HEK293 (cell line): ENCODE measurements around the gene LECT2.
A peak's percentile ranks its signal among the peaks of the same experiment; 100 is the strongest.

Experiments used
- CTCF ChIA-PET: fragments of 350-600 bp; formaldehyde crosslinking; extraction: SDS; loops from one replicate; lab custom pipeline; 2021; ENCODE audit warnings: antibody characterized with exemption; lab: Yijun Ruan, JAX
- POLR2A ChIA-PET: fragments of 300-600 bp; formaldehyde crosslinking; extraction: SDS; loops from one replicate; lab custom pipeline; 2020; ENCODE audit warnings: antibody characterized with exemption, inconsistent platforms; lab: Yijun Ruan, JAX
- H3K27ac ChIP-seq: fragments of 200-500 bp; sonication (Bioruptor generic); 2 replicates; pipeline ENCODE4 v1.5.1; 2014; ENCODE audit warnings: low read depth, low read length, control low read depth, inconsistent platforms; ENCODE audit errors: extremely low read depth
- H3K36me3 ChIP-seq, 2 experiments: fragments of 200-500 bp in 1 of 2; sonication (Bioruptor generic) in 1 of 2; 1 replicate in 1 of 2; 2 replicates in 1 of 2; pipeline ENCODE4 v1.5.1; 2014 to 2017; ENCODE audit warnings: inconsistent platforms in 2 of 2, low read length in 2 of 2; ENCODE audit not compliant: control insufficient read depth in 2 of 2, insufficient read depth in 1 of 2
- H3K4me1 ChIP-seq: fragments of 200-500 bp; sonication (Bioruptor generic); 2 replicates; pipeline ENCODE4 v1.5.1; 2014; ENCODE audit warnings: mild to moderate bottlenecking, low read length, inconsistent platforms; ENCODE audit not compliant: control insufficient read depth, insufficient read depth
- H3K4me3 ChIP-seq: 2 replicates; pipeline ENCODE4 v1.5.1; 2011; ENCODE audit warnings: low read depth, mild to moderate bottlenecking, control low read depth, low read length, moderate library complexity
- H3K9me3 ChIP-seq: fragments of 200-500 bp; sonication (Bioruptor generic); 2 replicates; pipeline ENCODE4 v1.5.1; 2014; ENCODE audit warnings: low read depth, low read length, inconsistent platforms; ENCODE audit not compliant: control insufficient read depth, insufficient read depth
- AEBP2 ChIP-seq: fragments of 450-650 bp; formaldehyde crosslinking; IDR thresholded peaks from 2 replicates; pipeline ENCODE4 v1.5.1; 2016; ENCODE audit warnings: missing biosample characterization, missing genetic modification characterization, borderline replicate concordance
- GLIS1 ChIP-seq: fragments of 450-650 bp; formaldehyde crosslinking; IDR thresholded peaks from 2 replicates; pipeline ENCODE4 v1.5.1; 2016; ENCODE audit warnings: missing biosample characterization, missing genetic modification characterization
- KLF8 ChIP-seq: fragments of 450-650 bp; formaldehyde crosslinking; IDR thresholded peaks from 2 replicates; pipeline ENCODE4 v1.5.1; 2016; ENCODE audit warnings: missing biosample characterization, missing genetic modification characterization
- MZF1 ChIP-seq: fragments of 450-650 bp; formaldehyde crosslinking; IDR thresholded peaks from 2 replicates; pipeline ENCODE4 v1.5.1; 2017; ENCODE audit warnings: missing biosample characterization, missing genetic modification characterization, borderline replicate concordance
- PRDM6 ChIP-seq: fragments of 450-650 bp; formaldehyde crosslinking; IDR thresholded peaks from 2 replicates; pipeline ENCODE4 v1.5.1; 2017; ENCODE audit warnings: missing biosample characterization, missing genetic modification characterization
- REST ChIP-seq: fragments of 450-650 bp; formaldehyde crosslinking; IDR thresholded peaks from 2 replicates; pipeline ENCODE4 v1.5.1; 2016; ENCODE audit warnings: missing biosample characterization, missing genetic modification characterization
- SP2 ChIP-seq: fragments of 450-650 bp; formaldehyde crosslinking; IDR thresholded peaks from 2 replicates; pipeline ENCODE4 v1.5.1; 2016; ENCODE audit warnings: missing biosample characterization, missing genetic modification characterization
- ZBTB20 ChIP-seq: fragments of 450-650 bp; formaldehyde crosslinking; IDR thresholded peaks from 2 replicates; pipeline ENCODE4 v1.5.1; 2016; ENCODE audit warnings: missing biosample characterization, missing genetic modification characterization
- ZBTB44 ChIP-seq: fragments of 450-650 bp; IDR thresholded peaks from 2 replicates; pipeline ENCODE4 v1.5.1; 2018; ENCODE audit warnings: missing biosample characterization, mild to moderate bottlenecking, missing genetic modification characterization
- ZFP3 ChIP-seq: fragments of 450-650 bp; formaldehyde crosslinking; IDR thresholded peaks from 2 replicates; pipeline ENCODE4 v1.5.1; 2016; ENCODE audit warnings: low read depth, missing biosample characterization, missing genetic modification characterization
- ZNF112 ChIP-seq: fragments of 450-650 bp; formaldehyde crosslinking; IDR thresholded peaks from 2 replicates; pipeline ENCODE4 v1.5.0; 2017; ENCODE audit warnings: missing biosample characterization, missing genetic modification characterization
- ZNF138 ChIP-seq: fragments of 450-650 bp; formaldehyde crosslinking; IDR thresholded peaks from 2 replicates; pipeline ENCODE4 v1.5.1; 2016; ENCODE audit warnings: missing biosample characterization, missing genetic modification characterization, borderline replicate concordance
- ZNF184 ChIP-seq: fragments of 450-650 bp; IDR thresholded peaks from 2 replicates; pipeline ENCODE4 v1.5.1; 2018; ENCODE audit warnings: missing biosample characterization, mild to moderate bottlenecking, missing genetic modification characterization
- ZNF266 ChIP-seq: fragments of 450-650 bp; formaldehyde crosslinking; IDR thresholded peaks from 2 replicates; pipeline ENCODE4 v1.5.1; 2016; ENCODE audit warnings: missing biosample characterization, missing genetic modification characterization, low read depth
- ZNF324 ChIP-seq: fragments of 450-650 bp; formaldehyde crosslinking; IDR thresholded peaks from 2 replicates; pipeline ENCODE4 v1.5.1; 2016; ENCODE audit warnings: missing biosample characterization, missing genetic modification characterization
- ZNF341 ChIP-seq: fragments of 450-650 bp; formaldehyde crosslinking; IDR thresholded peaks from 2 replicates; pipeline ENCODE4; 2016; ENCODE audit warnings: low read depth, missing biosample characterization, missing genetic modification characterization
- ZNF366 ChIP-seq: fragments of 450-650 bp; formaldehyde crosslinking; conservative IDR thresholded peaks from 2 replicates; pipeline ENCODE4 v1.5.1; 2016; ENCODE audit warnings: missing biosample characterization, missing genetic modification characterization
- ZNF513 ChIP-seq: fragments of 450-650 bp; IDR thresholded peaks from 2 replicates; pipeline ENCODE4 v1.5.1; 2018; ENCODE audit warnings: missing biosample characterization, missing genetic modification characterization
- ZNF544 ChIP-seq: fragments of 450-650 bp; formaldehyde crosslinking; IDR thresholded peaks from 2 replicates; pipeline ENCODE4 v1.5.0; 2017; ENCODE audit warnings: missing biosample characterization, missing genetic modification characterization
- ZNF549 ChIP-seq: fragments of 450-650 bp; IDR thresholded peaks from 2 replicates; pipeline ENCODE4 v1.5.1; 2018; ENCODE audit warnings: missing biosample characterization, missing genetic modification characterization, mild to moderate bottlenecking, inconsistent platforms, moderate library complexity
- ZNF561 ChIP-seq: fragments of 450-650 bp; IDR thresholded peaks from 2 replicates; pipeline ENCODE4 v1.5.1; 2018; ENCODE audit warnings: missing biosample characterization, missing genetic modification characterization, borderline replicate concordance
- ZNF610 ChIP-seq: fragments of 450-650 bp; formaldehyde crosslinking; IDR thresholded peaks from 2 replicates; pipeline ENCODE4 v1.5.1; 2016; ENCODE audit warnings: missing biosample characterization, missing genetic modification characterization, borderline replicate concordance
- ZNF664 ChIP-seq: fragments of 450-650 bp; formaldehyde crosslinking; IDR thresholded peaks from 2 replicates; pipeline ENCODE4 v1.5.1; 2016; ENCODE audit warnings: missing biosample characterization, missing genetic modification characterization
- ZNF76 ChIP-seq: fragments of 450-650 bp; formaldehyde crosslinking; IDR thresholded peaks from 2 replicates; pipeline ENCODE4; 2016; ENCODE audit warnings: low read depth, missing biosample characterization, missing genetic modification characterization, borderline replicate concordance

LECT2 gene

GRCh38 chr5:135930029-135930948, 24.5 kb downstream of the LECT2 start (continued):
- TF ChIP-seq REST (tag by site-specific recombination) (no peak), ZBTB20 (tag by site-specific recombination) (peak; percentile 41; the same call in 1 of the 2 replicates), ZNF561 (tag by site-specific recombination) (peak; percentile 86; the same call in 1 of the 2 replicates), ZNF610 (tag by site-specific recombination) (peak; percentile 87; the same call in 1 of the 2 replicates), ZNF184 (tag by site-specific recombination) (no peak), GLIS1 (tag by site-specific recombination) (peak; percentile 62), ZNF549 (tag by site-specific recombination) (0 out of 2 replicates have a peak, but pooled peaks have one; percentile 26)

GRCh38 chr5:135921388-135921787, 33.4 kb downstream of the LECT2 start:
- no peaks in the 10 kb centered on the region for H3K36me3 ChIP-seq
- H3K27ac ChIP-seq = no peak overlapping the region
- H3K4me1 ChIP-seq = 0 out of 2 replicates have a peak, but pooled peaks cover 6% of the 10 kb centered on the region
- CTCF ChIA-PET = interaction anchor here (1.7 kb wide), 1 partner anchor 28 kb away, joined by 3 read pairs; no protein-coding TSS in a partner anchor
- no peak overlapping the region for H3K4me3 ChIP-seq
- POLR2A ChIA-PET = no interaction called here
- H3K9me3 ChIP-seq = no peaks in the 10 kb centered on the region
- no peak for TF ChIP-seq ZNF266 (tag by site-specific recombination)
- TF ChIP-seq MZF1 (tag by site-specific recombination) = no peak
- no peak for TF ChIP-seq ZNF513 (tag by site-specific recombination)
- no peak for TF ChIP-seq GLIS1 (tag by site-specific recombination)
- TF ChIP-seq KLF8 (tag by site-specific recombination) = no peak
- TF ChIP-seq ZNF112 = no peak
- TF ChIP-seq ZNF324 = no peak
- TF ChIP-seq ZBTB44 (tag by site-specific recombination) = no peak
- no peak for TF ChIP-seq ZFP3 (tag by site-specific recombination)
- TF ChIP-seq PRDM6 (tag by site-specific recombination) = peak; percentile 73
- 0 out of 2 replicates have a peak, but pooled peaks have one; percentile 28 for TF ChIP-seq ZNF341 (tag by site-specific recombination)
- no peak for TF ChIP-seq ZNF76
- TF ChIP-seq ZNF544 (tag by site-specific recombination) = no peak
- no peak for TF ChIP-seq AEBP2 (tag by site-specific recombination)
- no peak for TF ChIP-seq ZNF366 (tag by site-specific recombination)
- no peak for TF ChIP-seq ZNF664 (tag by site-specific recombination)
- TF ChIP-seq SP2 (tag by site-specific recombination) = no peak
- TF ChIP-seq ZNF138 = no peak
